Chondrocyte (in vitro differentiated cells): ENCODE data around the gene KCNG4. TPM values are rescaled to one million over a fixed set of nuclear protein-coding genes. Genes with fewer than 3 reads are reported as not detected.

Experiments
- DNase-seq: peaks from one replicate; pipeline ENCODE4 v3.0.0; 2021; ENCODE audit warnings: mixed read lengths, low spot score
- H3K27ac Mint-ChIP-seq: one replicate; pipeline ENCODE4 v1.8.0; 2021; ENCODE audit warnings: mild to moderate bottlenecking, moderate library complexity, mixed read lengths; ENCODE audit not compliant: unreplicated experiment
- H3K27me3 Mint-ChIP-seq: 2 replicates; pipeline ENCODE4 v1.8.0; 2021; ENCODE audit warnings: low read depth, mixed read lengths
- H3K36me3 Mint-ChIP-seq: 2 replicates; pipeline ENCODE4 v1.8.0; 2021; ENCODE audit warnings: low read depth, mixed read lengths
- H3K4me1 Mint-ChIP-seq: 2 replicates; pipeline ENCODE4 v1.8.0; 2021; ENCODE audit warnings: low read depth, mild to moderate bottlenecking, mixed read lengths
- H3K4me3 Mint-ChIP-seq: one replicate; pipeline ENCODE4 v1.8.0; 2021; ENCODE audit warnings: mild to moderate bottlenecking, moderate library complexity, mixed read lengths; ENCODE audit not compliant: unreplicated experiment
- H3K9me3 Mint-ChIP-seq: 2 replicates; pipeline ENCODE4 v1.8.0; 2021; ENCODE audit warnings: low read depth, mixed read lengths
- CTCF ChIP-seq: fragments of 200-600 bp; sonication (generic); IDR thresholded peaks from 2 replicates; pipeline ENCODE4 v1.5.0; 2021; ENCODE audit warnings: antibody characterized with exemption, mild to moderate bottlenecking, moderate library complexity
- total RNA-seq: library from RNA; stranded (reverse); gene quantifications from 3 replicates; pipeline ENCODE4 v1.2.1, GENCODE V29; 2021

Gene KCNG4
- total RNA-seq, 1 donor from 2014 or later: not detected

DNA sequence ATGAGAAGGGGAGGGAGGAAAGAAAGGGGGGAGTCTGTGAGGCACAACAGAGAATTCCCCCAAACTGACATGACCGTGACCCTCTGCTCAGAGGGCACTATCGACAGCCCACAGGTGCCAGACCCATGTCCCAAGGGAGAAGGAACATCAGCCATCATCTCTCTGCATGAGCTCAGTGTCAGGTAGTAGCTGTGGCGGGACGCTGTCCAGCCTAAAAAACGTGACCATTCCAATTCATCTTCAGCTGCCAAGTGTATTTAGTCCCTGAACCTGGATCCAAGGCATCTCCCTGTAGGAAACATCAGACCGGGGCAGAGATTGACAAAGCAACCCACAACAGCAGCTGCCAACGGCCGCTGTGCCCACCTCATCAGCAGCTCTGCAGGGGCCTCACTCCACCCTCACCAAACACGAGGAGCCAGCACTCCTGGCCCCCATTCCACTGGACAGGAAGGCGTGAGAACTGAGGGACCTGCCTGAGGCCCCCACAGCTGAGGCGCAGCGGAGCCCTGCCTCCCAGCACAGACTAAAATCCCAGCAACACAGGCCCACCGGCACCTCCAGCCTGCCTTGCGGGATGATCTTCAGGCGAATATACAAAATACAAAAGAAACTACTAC, 61.6 kb downstream of the KCNG4 start:
- no peak for DNase-seq
- Mint-ChIP-seq H3K27me3 (no peaks in the 10 kb centered on the region), H3K4me3 (no peak overlapping the region), H3K4me1 (peaks cover 27% of the 10 kb centered on the region), H3K27ac (peak overlapping the region; percentile 92), H3K9me3 (no peaks in the 10 kb centered on the region), H3K36me3 (peaks cover 5% of the 10 kb centered on the region)
- no peak for TF ChIP-seq CTCF

DNA sequence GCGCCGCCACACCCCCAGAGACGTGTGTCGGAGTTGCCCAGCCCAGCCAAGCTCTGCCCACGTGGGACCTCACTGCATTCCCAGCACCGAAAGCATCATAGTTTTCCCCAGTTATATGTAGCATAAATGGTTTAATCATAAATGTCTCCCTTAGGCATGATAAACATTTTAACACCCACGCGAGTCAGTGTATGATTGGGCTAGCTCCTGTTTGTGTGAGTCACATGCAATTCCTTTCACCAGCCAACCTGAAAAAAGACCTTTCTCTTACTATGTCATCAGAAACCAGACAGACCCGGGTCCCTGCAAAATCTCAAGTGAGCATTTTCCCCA, 62.1 kb downstream of the KCNG4 start:
- peaks cover 1% of the 10 kb centered on the region for H3K36me3 Mint-ChIP-seq
- H3K27ac Mint-ChIP-seq: peak overlapping the region; percentile 92
- TF ChIP-seq CTCF: no peak
- H3K9me3 Mint-ChIP-seq: no peaks in the 10 kb centered on the region
- DNase-seq: no peak
- H3K4me1 Mint-ChIP-seq: peaks cover 27% of the 10 kb centered on the region
- H3K4me3 Mint-ChIP-seq: no peak overlapping the region
- H3K27me3 Mint-ChIP-seq: no peaks in the 10 kb centered on the region

DNA sequence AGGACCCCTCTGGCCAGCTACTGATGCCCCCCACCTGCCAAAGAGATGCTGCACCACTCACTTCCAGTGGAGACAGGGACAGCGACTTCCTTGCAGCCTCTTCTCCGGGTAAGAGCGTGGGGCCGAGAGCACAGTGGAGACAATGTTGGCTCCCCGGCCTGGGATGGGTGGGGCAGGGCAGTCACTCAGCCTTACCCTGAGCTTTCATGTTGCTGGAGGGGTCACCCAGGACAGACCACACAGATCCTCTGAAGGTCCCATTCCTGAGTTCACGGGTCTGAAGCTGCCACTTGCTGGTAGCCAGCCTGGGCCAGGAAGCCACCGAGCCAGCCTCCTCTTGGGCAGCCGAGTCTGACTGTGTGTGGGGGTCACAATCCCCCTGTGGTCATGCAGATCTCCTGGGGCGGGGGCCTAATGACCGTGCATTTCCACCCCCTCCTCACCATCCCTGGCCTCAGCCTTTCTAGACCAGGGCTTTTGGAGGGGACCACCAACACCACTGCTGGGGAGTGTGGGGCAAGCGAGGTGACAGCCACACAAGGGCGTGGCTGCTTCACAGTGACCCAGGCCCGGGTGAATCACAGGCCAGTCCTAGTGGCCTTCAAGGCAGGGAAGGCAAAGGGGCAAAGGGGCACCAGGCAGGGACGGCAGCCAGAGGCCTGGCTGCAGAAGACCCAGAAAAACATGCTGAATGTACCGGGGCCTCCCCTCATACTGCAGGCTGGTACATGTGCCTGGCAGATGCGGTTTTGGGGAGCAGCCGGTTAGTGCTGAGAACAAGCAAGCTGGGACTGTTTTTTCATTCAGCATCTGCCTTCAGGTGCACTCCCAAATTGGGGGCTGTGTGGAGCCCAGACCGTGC, 63.4 kb downstream of the KCNG4 start:
- no peak for TF ChIP-seq CTCF
- H3K27me3 Mint-ChIP-seq: no peaks in the 10 kb centered on the region
- H3K9me3 Mint-ChIP-seq: no peaks in the 10 kb centered on the region
- H3K36me3 Mint-ChIP-seq: no peaks in the 10 kb centered on the region
- no peak overlapping the region for H3K4me3 Mint-ChIP-seq
- peak overlapping the region; percentile 92 for H3K27ac Mint-ChIP-seq
- peaks cover 27% of the 10 kb centered on the region for H3K4me1 Mint-ChIP-seq
- DNase-seq: no peak

GRCh38 chr16:84175350-84176081, 64.3 kb downstream of the KCNG4 start:
- Mint-ChIP-seq H3K27ac (no peak overlapping the region), H3K4me1 (peaks cover 27% of the 10 kb centered on the region), H3K27me3 (no peaks in the 10 kb centered on the region), H3K9me3 (no peaks in the 10 kb centered on the region), H3K4me3 (no peak overlapping the region), H3K36me3 (no peaks in the 10 kb centered on the region)
- TF ChIP-seq CTCF: peak; percentile 83
- DNase-seq: no peak

GRCh38 chr16:84174396-84174795, 65.4 kb downstream of the KCNG4 start:
- Mint-ChIP-seq H3K27me3 (peaks cover 7% of the 10 kb centered on the region), H3K4me1 (peaks cover 27% of the 10 kb centered on the region), H3K27ac (no peak overlapping the region), H3K36me3 (no peaks in the 10 kb centered on the region), H3K9me3 (no peaks in the 10 kb centered on the region), H3K4me3 (no peak overlapping the region)
- no peak for DNase-seq
- TF ChIP-seq CTCF: no peak
